GM12878 (cell line): Measurements from ENCODE around the gene KISS1R. TPM values are rescaled to one million over a fixed set of nuclear protein-coding genes. Genes with fewer than 3 reads are reported as not detected.

ENCODE experiments used
- ATAC-seq: fragments of 200-7000 bp; cut with Tn5 transposase; 3 replicates; pipeline ENCODE4 v1.9.1; 2020; ENCODE audit warnings: mild to moderate bottlenecking, moderate library complexity
- BruUV-seq: library from RNA; stranded (reverse); fragments of 400-500 nt; replicated peaks from 2 replicates; lab custom pipeline; 2021; lab: Mats Ljungman, UMichigan
- CTCF ChIA-PET: fragments of 300-600 bp; sonication (Branson Sonifier 250); formaldehyde crosslinking; extraction: SDS; loops from one replicate; lab custom pipeline; 2021; ENCODE audit warnings: inconsistent platforms; lab: Yijun Ruan, JAX
- POLR2A ChIA-PET: fragments of 350-600 bp; formaldehyde crosslinking; extraction: SDS; loops from one replicate; lab custom pipeline; 2021; ENCODE audit warnings: inconsistent platforms; lab: Charles Lee
- RAD21 ChIA-PET: fragments of 300-600 bp; sonication (Branson Sonifier 250); formaldehyde crosslinking; loops from one replicate; lab custom pipeline; 2023; ENCODE audit warnings: antibody characterized with exemption; ENCODE audit not compliant: unreplicated experiment; lab: Charles Lee
- SMC1A ChIA-PET: fragments of 300-600 bp; sonication (Branson Sonifier 250); formaldehyde crosslinking; loops from one replicate; lab custom pipeline; 2023; ENCODE audit not compliant: unreplicated experiment, uncharacterized antibody; lab: Charles Lee
- DNase-seq: peaks from one replicate; pipeline ENCODE4 v3.0.0-alpha.2; 2011; ENCODE audit warnings: low read depth, low spot score
- FAIRE-seq: peaks from 3 replicates; lab custom pipeline; 2011; peaks lifted over from hg19 to GRCh38; lab: Jason Lieb, UNC
- H2AFZ ChIP-seq: 2 replicates; pipeline ENCODE4 v1.6.0; 2011; ENCODE audit warnings: low read depth, low read length, control low read depth; ENCODE audit not compliant: control insufficient read depth
- H3K27ac ChIP-seq: 2 replicates; pipeline ENCODE4 v1.5.1; 2011; ENCODE audit warnings: control low read depth; ENCODE audit not compliant: control insufficient read depth, insufficient read depth
- H3K27me3 ChIP-seq, 2 experiments: replicated peaks in 1 of 2; 2 replicates each; pipeline versions ENCODE4 v1.6.0 to v1.6.1; 2011; ENCODE audit warnings: low read length in 1 of 2; ENCODE audit not compliant: control insufficient read depth in 2 of 2, insufficient read depth in 2 of 2
- H3K36me3 ChIP-seq, 2 experiments: 2 replicates each; pipeline ENCODE4 v1.5.1; 2011; ENCODE audit warnings: low read length in 1 of 2; ENCODE audit not compliant: control insufficient read depth in 2 of 2, insufficient read depth in 2 of 2
- H3K4me1 ChIP-seq: 2 replicates; pipeline ENCODE4 v1.6.1; 2011; ENCODE audit warnings: mild to moderate bottlenecking, low read length, moderate library complexity, mixed read lengths; ENCODE audit not compliant: control insufficient read depth, insufficient read depth
- H3K4me2 ChIP-seq: 2 replicates; pipeline ENCODE4 v1.6.0; 2011; ENCODE audit warnings: control low read depth; ENCODE audit not compliant: control insufficient read depth, insufficient read depth
- H3K4me3 ChIP-seq: fragments of 200-600 bp; sonication (generic); 2 replicates; pipeline ENCODE4 v1.5.1; 2016
- H3K79me2 ChIP-seq: 2 replicates; pipeline ENCODE4 v1.6.0; 2011; ENCODE audit warnings: low read length; ENCODE audit not compliant: control insufficient read depth, insufficient read depth
- H3K9ac ChIP-seq: 2 replicates; pipeline ENCODE4 v1.8.0; 2011; ENCODE audit warnings: low read length, control low read depth, mixed read lengths; ENCODE audit not compliant: control insufficient read depth, insufficient read depth
- H3K9me3 ChIP-seq: replicated peaks from 3 replicates; pipeline ENCODE4 v1.5.1; 2011; ENCODE audit warnings: mild to moderate bottlenecking, low read length; ENCODE audit not compliant: control insufficient read depth, insufficient read depth
- H4K20me1 ChIP-seq: 2 replicates; pipeline ENCODE4 v1.6.0; 2011; ENCODE audit not compliant: control insufficient read depth, insufficient read depth
- CHD1 ChIP-seq: IDR thresholded peaks from 2 replicates; pipeline ENCODE4 v1.6.1; 2012; ENCODE audit warnings: low read depth, low read length, improper control_type of control experiment
- FOXK2 ChIP-seq: fragments of 450-650 bp; IDR thresholded peaks from 2 replicates; pipeline ENCODE4 v1.6.1; 2017; ENCODE audit warnings: mild to moderate bottlenecking, moderate library complexity
- SIN3A ChIP-seq: IDR thresholded peaks from 2 replicates; pipeline ENCODE4 v1.6.1; 2012; ENCODE audit warnings: low read depth, low read length, improper control_type of control experiment
- SMARCA5 ChIP-seq: fragments of 450-650 bp; IDR thresholded peaks from 2 replicates; pipeline ENCODE4 v1.6.1; 2017; ENCODE audit warnings: mild to moderate bottlenecking
- TAF1 ChIP-seq: IDR thresholded peaks from 2 replicates; pipeline ENCODE4 v1.6.1; 2011; ENCODE audit warnings: mild to moderate bottlenecking, low read depth, low read length, borderline replicate concordance
- ZNF217 ChIP-seq: fragments of 450-650 bp; IDR thresholded peaks from 2 replicates; pipeline ENCODE4 v1.6.1; 2017; ENCODE audit warnings: antibody characterized with exemption, mild to moderate bottlenecking
- ZNF384 ChIP-seq: IDR thresholded peaks from 2 replicates; pipeline ENCODE4 v1.6.1; 2012; ENCODE audit warnings: low read depth, mild to moderate bottlenecking, low read length, improper control_type of control experiment, borderline replicate concordance
- WGBS: methylation state at CpG from one replicate; pipeline ENCODE4 v1.1.6; 2016; ENCODE audit warnings: low lambda C conversion rate; ENCODE audit not compliant: insufficient replicate concordance, insufficient coverage; ENCODE audit errors: missing lambda C conversion rate; 5-methylcytosine and 5-hydroxymethylcytosine counted together
- in situ Hi-C: fragments of 300-500 bp; cut with MboI; formaldehyde crosslinking; loops from 9 replicates; pipeline ENCODE4 v1.14.3; 2018; ENCODE audit warnings: mixed read lengths
- intact Hi-C: fragments of 100-400 bp; cut with micrococcal nuclease; formaldehyde crosslinking; loops from one replicate; pipeline ENCODE4 v1.14.2; 2022; ENCODE audit not compliant: unreplicated experiment
- polyA plus RNA-seq, 11 experiments: library from polyadenylated mRNA; depleted of rRNA in 4 of 11; unstranded in 6 of 11; stranded (reverse) in 5 of 11; fragments of >200 nt; fragmentation: Nextera tagmentation in 4 of 11; fragmentation: Illumina TruSeq in 1 of 11; extraction: Ambion mirVana in 4 of 11; extraction: Trizol in 1 of 11; gene quantifications; 1 replicate in 1 of 11; 2 replicates in 10 of 11; pipeline versions ENCODE4 v1.2.1 to v1.2.3, GENCODE V29; 2011 to 2016; ENCODE audit warnings: inconsistent platforms in 2 of 11, missing spikeins in 2 of 11, low read depth in 1 of 11
- total RNA-seq, 4 experiments: library from RNA; depleted of rRNA in 3 of 4; stranded (reverse); fragments of >200 nt in 3 of 4; fragmentation: Illumina TruSeq in 1 of 4; extraction: Trizol in 1 of 4; gene quantifications; 2 replicates each; pipeline versions ENCODE4 v1.2.1 to v1.2.3, GENCODE V29; 2013 to 2021
- TF ChIP-seq, protein P1 (sequence below): fragments of 450-650 bp; IDR thresholded peaks from 2 replicates; pipeline ENCODE4 v1.6.1; 2016; ENCODE audit warnings: mild to moderate bottlenecking
- TF ChIP-seq, protein P2 (sequence below): fragments of 450-650 bp; IDR thresholded peaks from 2 replicates; pipeline ENCODE4 v1.6.1; 2017; ENCODE audit warnings: mild to moderate bottlenecking
- TF ChIP-seq, protein P3 (sequence below): fragments of 450-650 bp; IDR thresholded peaks from 2 replicates; pipeline ENCODE4 v1.6.1; 2017; ENCODE audit warnings: borderline replicate concordance

The KISS1R gene
- total and polyA plus RNA-seq, 10 of the 15 experiments (the other 5 are each of a cell fraction or from before 2014, with no cell fraction given), result 0.13 to 2.7 (median 1.4) TPM; not detected in 3

DNA sequence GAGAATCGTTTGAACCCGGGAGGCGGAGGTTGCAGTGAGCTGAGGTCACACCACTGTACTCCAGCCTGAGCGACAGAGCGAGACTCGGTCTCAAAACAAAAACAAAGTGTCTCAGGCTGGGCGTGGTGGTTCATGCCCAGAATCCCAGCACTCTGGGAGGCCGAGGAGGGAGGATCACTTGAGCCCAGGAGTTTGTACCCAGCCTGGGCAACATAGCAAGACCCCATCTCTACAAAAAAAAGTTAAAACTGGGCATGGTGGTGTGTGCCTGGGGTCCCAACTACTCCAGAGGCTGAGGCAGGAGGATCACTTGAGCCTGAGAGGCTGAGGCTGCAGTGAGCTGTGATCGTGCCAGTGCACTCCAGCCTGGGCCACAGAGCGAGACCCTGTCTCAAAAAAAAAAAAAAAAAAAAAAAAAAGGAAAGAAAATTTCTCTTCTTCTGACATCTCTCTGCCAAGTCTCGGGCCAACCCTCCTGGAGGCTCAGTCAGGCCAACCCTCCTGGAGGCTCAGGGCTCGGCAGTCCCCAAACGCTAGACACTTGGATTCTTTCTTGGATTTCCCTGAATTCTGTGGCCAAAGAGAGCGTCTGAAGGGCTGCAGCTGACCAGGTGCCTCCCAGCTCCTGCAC is 35.0 kb downstream of the KISS1R start:
- intact Hi-C loops, result no loop called here
- Histone ChIP-seq H3K27me3 (no peaks in the 10 kb centered on the region), H3K4me2 (peak overlapping the region; percentile 93), H3K27ac (peak overlapping the region; percentile 95), H2AFZ (no peak overlapping the region), H3K79me2 (peaks cover 63% of the 10 kb centered on the region), H3K4me3 (peak overlapping the region; percentile 71), H3K9ac (peak overlapping the region; percentile 83), H3K9me3 (no peaks in the 10 kb centered on the region), H3K4me1 (peaks cover 76% of the 10 kb centered on the region), H3K36me3 (peaks cover 0 to 9% of the 10 kb centered on the region in 2 experiments; a peak in 3 of 4 replicates), H4K20me1 (no peaks in the 10 kb centered on the region)
- in situ Hi-C loops, result no loop called here
- no peak for DNase-seq
- 4% methylated on average over 13 of the region's 14 CpGs for WGBS
- ChIA-PET SMC1A (interaction anchor here (2.6 kb wide), 1 partner anchor 28 kb away, joined by 16 read pairs; no protein-coding TSS in a partner anchor), RAD21 (interaction anchor here (1.0 to 4.8 kb wide), 2 partner anchors 28 to 30 kb away, joined by 4 to 20 read pairs; no protein-coding TSS in a partner anchor), CTCF (interaction anchor here (1.1 kb wide), 2 partner anchors 28 to 32 kb away, joined by 3 to 5 read pairs; partner anchors contain the start of gene WDR18)
- no peak for FAIRE-seq
- ATAC-seq, result no peak
- BruUV-seq, result no TSS peak
- TF ChIP-seq FOXK2 (no peak), ZNF384 (0 out of 2 replicates have a peak, but pooled peaks have one; percentile 8), ZNF217 (0 out of 2 replicates have a peak, but pooled peaks have one; percentile 34), CHD1 (no peak), TAF1 (no peak), SIN3A (no peak), SMARCA5 (peak; percentile 80; the same call in 1 of the 2 replicates)
- TF ChIP-seq, protein P1, sequence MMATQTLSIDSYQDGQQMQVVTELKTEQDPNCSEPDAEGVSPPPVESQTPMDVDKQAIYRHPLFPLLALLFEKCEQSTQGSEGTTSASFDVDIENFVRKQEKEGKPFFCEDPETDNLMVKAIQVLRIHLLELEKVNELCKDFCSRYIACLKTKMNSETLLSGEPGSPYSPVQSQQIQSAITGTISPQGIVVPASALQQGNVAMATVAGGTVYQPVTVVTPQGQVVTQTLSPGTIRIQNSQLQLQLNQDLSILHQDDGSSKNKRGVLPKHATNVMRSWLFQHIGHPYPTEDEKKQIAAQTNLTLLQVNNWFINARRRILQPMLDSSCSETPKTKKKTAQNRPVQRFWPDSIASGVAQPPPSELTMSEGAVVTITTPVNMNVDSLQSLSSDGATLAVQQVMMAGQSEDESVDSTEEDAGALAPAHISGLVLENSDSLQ, result peak; percentile 55
- TF ChIP-seq, protein P2, sequence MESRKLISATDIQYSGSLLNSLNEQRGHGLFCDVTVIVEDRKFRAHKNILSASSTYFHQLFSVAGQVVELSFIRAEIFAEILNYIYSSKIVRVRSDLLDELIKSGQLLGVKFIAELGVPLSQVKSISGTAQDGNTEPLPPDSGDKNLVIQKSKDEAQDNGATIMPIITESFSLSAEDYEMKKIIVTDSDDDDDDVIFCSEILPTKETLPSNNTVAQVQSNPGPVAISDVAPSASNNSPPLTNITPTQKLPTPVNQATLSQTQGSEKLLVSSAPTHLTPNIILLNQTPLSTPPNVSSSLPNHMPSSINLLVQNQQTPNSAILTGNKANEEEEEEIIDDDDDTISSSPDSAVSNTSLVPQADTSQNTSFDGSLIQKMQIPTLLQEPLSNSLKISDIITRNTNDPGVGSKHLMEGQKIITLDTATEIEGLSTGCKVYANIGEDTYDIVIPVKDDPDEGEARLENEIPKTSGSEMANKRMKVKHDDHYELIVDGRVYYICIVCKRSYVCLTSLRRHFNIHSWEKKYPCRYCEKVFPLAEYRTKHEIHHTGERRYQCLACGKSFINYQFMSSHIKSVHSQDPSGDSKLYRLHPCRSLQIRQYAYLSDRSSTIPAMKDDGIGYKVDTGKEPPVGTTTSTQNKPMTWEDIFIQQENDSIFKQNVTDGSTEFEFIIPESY, result no peak
- TF ChIP-seq, protein P3, sequence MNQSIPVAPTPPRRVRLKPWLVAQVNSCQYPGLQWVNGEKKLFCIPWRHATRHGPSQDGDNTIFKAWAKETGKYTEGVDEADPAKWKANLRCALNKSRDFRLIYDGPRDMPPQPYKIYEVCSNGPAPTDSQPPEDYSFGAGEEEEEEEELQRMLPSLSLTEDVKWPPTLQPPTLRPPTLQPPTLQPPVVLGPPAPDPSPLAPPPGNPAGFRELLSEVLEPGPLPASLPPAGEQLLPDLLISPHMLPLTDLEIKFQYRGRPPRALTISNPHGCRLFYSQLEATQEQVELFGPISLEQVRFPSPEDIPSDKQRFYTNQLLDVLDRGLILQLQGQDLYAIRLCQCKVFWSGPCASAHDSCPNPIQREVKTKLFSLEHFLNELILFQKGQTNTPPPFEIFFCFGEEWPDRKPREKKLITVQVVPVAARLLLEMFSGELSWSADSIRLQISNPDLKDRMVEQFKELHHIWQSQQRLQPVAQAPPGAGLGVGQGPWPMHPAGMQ, result no peak
- TF ChIP-seq, all 136 proteins: peak for 4
- POLR2A ChIA-PET, result no interaction called here
